HepG2 (cell line): ENCODE results near the gene CDC37L1. TPM values are rescaled to one million over a fixed set of nuclear protein-coding genes. Genes with fewer than 3 reads are reported as not detected.

Experiments
- ARID2 ChIP-seq: sonication (generic); formaldehyde crosslinking; IDR thresholded peaks from 2 replicates; pipeline ENCODE4 v1.8.1; 2022; ENCODE audit warnings: mild to moderate bottlenecking, missing genetic modification reagents, borderline replicate concordance
- CCAR2 ChIP-seq: fragments of 200-400 bp; formaldehyde crosslinking; optimal IDR thresholded peaks from 2 replicates; pipeline ENCODE3; 2018; ENCODE audit warnings: low read depth, mild to moderate bottlenecking, low read length, moderate library complexity
- DMAP1 ChIP-seq: IDR thresholded peaks from 2 replicates; pipeline ENCODE4 v1.6.1; 2016
- FOXP4 ChIP-seq: sonication (generic); formaldehyde crosslinking; IDR thresholded peaks from 2 replicates; pipeline ENCODE4 v1.4.0; 2020; ENCODE audit warnings: missing genetic modification reagents
- HCFC1 ChIP-seq: fragments of 150-350 bp; IDR thresholded peaks from 2 replicates; pipeline ENCODE4 v1.6.1; 2014; ENCODE audit warnings: low read depth, low read length
- HOXD1 ChIP-seq: sonication (generic); formaldehyde crosslinking; IDR thresholded peaks from 2 replicates; pipeline ENCODE4 v1.5.0; 2020; ENCODE audit warnings: missing genetic modification reagents
- IRF2 ChIP-seq: IDR thresholded peaks from 2 replicates; pipeline ENCODE4 v1.6.1; 2018; ENCODE audit warnings: missing genetic modification reagents, missing compliant biosample characterization
- MXD3 ChIP-seq: IDR thresholded peaks from 2 replicates; pipeline ENCODE4 v1.6.1; 2016; ENCODE audit warnings: mild to moderate bottlenecking, missing biosample characterization, missing genetic modification reagents
- NONO ChIP-seq, 2 experiments: fragments of 450-650 bp in 1 of 2; sonication (generic) in 1 of 2; formaldehyde crosslinking in 1 of 2; IDR thresholded peaks in 1 of 2; conservative IDR thresholded peaks in 1 of 2; 2 replicates each; pipeline versions ENCODE4 v1.6.1 to v1.8.0; 2017 to 2022; ENCODE audit warnings: mild to moderate bottlenecking in 1 of 2, missing genetic modification reagents in 1 of 2, moderate library complexity in 1 of 2
- SOX13 ChIP-seq, 3 experiments: fragments of 450-650 bp in 1 of 3; sonication (generic) in 1 of 3; formaldehyde crosslinking in 1 of 3; IDR thresholded peaks in 2 of 3; conservative IDR thresholded peaks in 1 of 3; 2 replicates each; pipeline versions ENCODE4 v1.5.0 to v1.6.1; 2016 to 2020; ENCODE audit warnings: antibody characterized with exemption in 1 of 3, mild to moderate bottlenecking in 1 of 3, missing compliant biosample characterization in 1 of 3, missing genetic modification reagents in 1 of 3, moderate library complexity in 1 of 3
- SOX5 ChIP-seq: IDR thresholded peaks from 2 replicates; pipeline ENCODE4 v1.6.1; 2016; ENCODE audit warnings: borderline replicate concordance
- TRIM24 ChIP-seq: sonication (generic); formaldehyde crosslinking; IDR thresholded peaks from 2 replicates; pipeline ENCODE4 v1.8.0; 2022; ENCODE audit warnings: mild to moderate bottlenecking, missing genetic modification reagents
- ZBTB21 ChIP-seq: sonication (generic); formaldehyde crosslinking; IDR thresholded peaks from 2 replicates; pipeline ENCODE4 v1.4.0; 2020; ENCODE audit warnings: missing genetic modification reagents
- ZMYM4 ChIP-seq: sonication (generic); formaldehyde crosslinking; IDR thresholded peaks from 2 replicates; pipeline ENCODE4 v1.8.1; 2023; ENCODE audit warnings: mild to moderate bottlenecking, missing genetic modification reagents
- ZNF616 ChIP-seq: sonication (generic); formaldehyde crosslinking; IDR thresholded peaks from 2 replicates; pipeline ENCODE4 v1.5.0; 2020; ENCODE audit warnings: low read depth, mild to moderate bottlenecking, missing genetic modification reagents
- polyA plus RNA-seq, 8 experiments: library from polyadenylated mRNA; depleted of rRNA in 3 of 8; stranded (reverse) in 7 of 8; unstranded in 1 of 8; fragments of >200 nt; fragmentation: Illumina TruSeq in 4 of 8; extraction: Trizol in 4 of 8; gene quantifications; 2 replicates each; pipeline versions ENCODE4 v1.2.1 to v1.2.3, GENCODE V29; 2011 to 2016; ENCODE audit warnings: low read depth in 4 of 8, missing spikeins in 1 of 8, mixed read lengths in 1 of 8; ENCODE audit not compliant: insufficient read depth in 1 of 8
- total RNA-seq, 5 experiments: library from RNA; depleted of rRNA; stranded (reverse); fragments of >200 nt; fragmentation: Illumina TruSeq; extraction: Trizol; gene quantifications; 2 replicates each; pipeline ENCODE4 v1.2.3, GENCODE V29; 2016; ENCODE audit warnings: low read depth in 1 of 5
- TF ChIP-seq, protein P1 (sequence below), 2 experiments: sonication (generic) in 1 of 2; formaldehyde crosslinking in 1 of 2; IDR thresholded peaks; 2 replicates each; pipeline versions ENCODE4 v1.5.1 to v1.6.1; 2011 to 2020; ENCODE audit warnings: borderline replicate concordance in 1 of 2, low read depth in 1 of 2, low read length in 1 of 2, mild to moderate bottlenecking in 1 of 2, missing genetic modification reagents in 1 of 2, moderate library complexity in 1 of 2
- TF ChIP-seq, protein P2 (sequence below), 2 experiments: sonication (generic) in 1 of 2; formaldehyde crosslinking in 1 of 2; IDR thresholded peaks; 2 replicates each; pipeline versions ENCODE4 v1.4.0 to v1.6.1; 2016 to 2020; ENCODE audit warnings: borderline replicate concordance in 1 of 2, low read depth in 1 of 2, mild to moderate bottlenecking in 1 of 2, missing genetic modification reagents in 1 of 2

CDC37L1 gene
- total and polyA plus RNA-seq, 2 of the 13 experiments (the other 11 are each of a cell fraction or from before 2014, with no cell fraction given) = 5.5 to 17.0 TPM

DNA sequence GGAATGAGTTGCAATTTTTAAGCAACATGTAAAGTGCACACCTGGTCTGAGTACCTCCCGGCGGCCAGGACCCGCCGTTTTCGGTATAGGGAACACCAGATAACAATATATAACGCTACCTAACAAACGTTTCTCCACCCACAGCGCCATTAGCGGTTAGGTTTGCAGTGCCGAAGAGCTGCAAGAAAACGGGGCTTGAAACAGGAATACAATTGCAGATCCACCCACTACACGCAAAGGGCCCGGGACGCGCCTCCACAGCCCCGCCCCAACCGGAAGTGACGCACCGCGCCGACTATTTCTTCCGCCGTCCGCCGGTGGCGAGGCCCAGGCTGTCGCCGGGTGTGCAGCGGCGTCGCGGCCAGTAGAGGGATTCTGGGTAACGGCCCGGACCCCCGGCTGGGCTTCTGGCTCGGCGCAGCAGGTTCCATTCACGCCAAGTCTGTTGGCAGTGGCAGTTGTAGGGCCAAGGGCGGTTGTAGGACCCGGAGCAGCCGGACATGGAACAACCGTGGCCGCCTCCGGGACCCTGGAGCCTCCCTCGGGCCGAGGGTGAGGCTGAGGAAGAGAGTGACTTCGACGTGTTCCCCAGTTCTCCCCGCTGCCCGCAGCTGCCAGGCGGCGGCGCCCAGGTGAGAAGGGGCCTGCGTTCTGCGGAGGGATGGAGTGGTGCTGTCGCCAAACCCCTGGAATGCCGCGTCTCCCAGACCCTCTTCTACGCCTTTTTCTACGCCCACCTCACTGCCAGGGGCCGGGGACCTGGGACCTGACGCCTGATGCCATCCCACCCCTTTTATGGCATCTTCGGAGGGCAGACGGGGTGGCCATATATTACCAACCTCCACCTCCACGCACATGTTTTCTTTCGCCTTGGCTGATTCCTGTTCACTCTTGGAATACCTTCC, at the start of gene CDC37L1 (continued):
- TF ChIP-seq, protein P1, sequence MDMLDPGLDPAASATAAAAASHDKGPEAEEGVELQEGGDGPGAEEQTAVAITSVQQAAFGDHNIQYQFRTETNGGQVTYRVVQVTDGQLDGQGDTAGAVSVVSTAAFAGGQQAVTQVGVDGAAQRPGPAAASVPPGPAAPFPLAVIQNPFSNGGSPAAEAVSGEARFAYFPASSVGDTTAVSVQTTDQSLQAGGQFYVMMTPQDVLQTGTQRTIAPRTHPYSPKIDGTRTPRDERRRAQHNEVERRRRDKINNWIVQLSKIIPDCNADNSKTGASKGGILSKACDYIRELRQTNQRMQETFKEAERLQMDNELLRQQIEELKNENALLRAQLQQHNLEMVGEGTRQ (IDR thresholded peaks at IDR 0.05; ENCODE audit: low read depth, low read length) = no peak
- TF ChIP-seq, protein P1 (CRISPR knock-in tag; IDR thresholded peaks at IDR 0.05; ENCODE audit: borderline replicate concordance) = no peak
- TF ChIP-seq ZMYM4 (CRISPR knock-in tag) (peak; percentile 88), DMAP1 (CRISPR knock-in tag) (peak; percentile 69), HCFC1 (no peak), ZBTB21 (CRISPR knock-in tag) (peak; percentile 56; the same call in 1 of the 2 replicates), SOX5 (CRISPR knock-in tag) (no peak; the same call in 1 of the 2 replicates), TRIM24 (no peak), FOXP4 (CRISPR knock-in tag) (peak; percentile 71), ARID2 (CRISPR knock-in tag) (no peak), CCAR2 (no peak), ZNF616 (peak; percentile 78; the same call in 1 of the 2 replicates), IRF2 (peak; percentile 69), MXD3 (peak; percentile 94; the same call in 1 of the 2 replicates), SOX13 (IDR thresholded peaks at IDR 0.05) (0 out of 2 replicates have a peak, but pooled peaks have one; percentile 22), SOX13 (CRISPR knock-in tag; conservative IDR thresholded peaks at IDR 0.05 in 1 of 2, IDR thresholded peaks at IDR 0.05 in 1 of 2) (peak in 1 of 2 experiments; percentile 65; a peak in 2 of 4 replicates), HOXD1 (CRISPR knock-in tag) (peak; percentile 72; the same call in 1 of the 2 replicates), NONO (IDR thresholded peaks at IDR 0.05) (no peak), NONO (CRISPR knock-in tag; conservative IDR thresholded peaks at IDR 0.05) (peak; percentile 78)
- TF ChIP-seq, protein P2, sequence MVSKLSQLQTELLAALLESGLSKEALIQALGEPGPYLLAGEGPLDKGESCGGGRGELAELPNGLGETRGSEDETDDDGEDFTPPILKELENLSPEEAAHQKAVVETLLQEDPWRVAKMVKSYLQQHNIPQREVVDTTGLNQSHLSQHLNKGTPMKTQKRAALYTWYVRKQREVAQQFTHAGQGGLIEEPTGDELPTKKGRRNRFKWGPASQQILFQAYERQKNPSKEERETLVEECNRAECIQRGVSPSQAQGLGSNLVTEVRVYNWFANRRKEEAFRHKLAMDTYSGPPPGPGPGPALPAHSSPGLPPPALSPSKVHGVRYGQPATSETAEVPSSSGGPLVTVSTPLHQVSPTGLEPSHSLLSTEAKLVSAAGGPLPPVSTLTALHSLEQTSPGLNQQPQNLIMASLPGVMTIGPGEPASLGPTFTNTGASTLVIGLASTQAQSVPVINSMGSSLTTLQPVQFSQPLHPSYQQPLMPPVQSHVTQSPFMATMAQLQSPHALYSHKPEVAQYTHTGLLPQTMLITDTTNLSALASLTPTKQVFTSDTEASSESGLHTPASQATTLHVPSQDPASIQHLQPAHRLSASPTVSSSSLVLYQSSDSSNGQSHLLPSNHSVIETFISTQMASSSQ (IDR thresholded peaks at IDR 0.05; ENCODE audit: low read depth) = no peak
- TF ChIP-seq, protein P2 (CRISPR knock-in tag; IDR thresholded peaks at IDR 0.05; ENCODE audit: borderline replicate concordance) = peak; percentile 79; the same call in 1 of the 2 replicates
